Activated CD4-positive, alpha-beta T cell treated with anti-CD3 and anti-CD28 coated beads, Interleukin-2, amount 10 ng/mL, durations not matched to agents 24 days and 14 days (primary cell): ENCODE measurements around the gene AMOT. TPM values are rescaled to one million over a fixed set of nuclear protein-coding genes. Genes with fewer than 3 reads are reported as not detected.
A peak's percentile ranks its signal among the peaks of the same experiment; 100 is the strongest.

ENCODE experiments used
- DNase-seq: peaks from one replicate; pipeline ENCODE4 v3.0.0; 2022
- H3K27ac Mint-ChIP-seq: one replicate; pipeline ENCODE4 v1.8.0; 2022; ENCODE audit warnings: mild to moderate bottlenecking, mixed read lengths
- H3K27me3 Mint-ChIP-seq: one replicate; pipeline ENCODE4 v1.8.0; 2022; ENCODE audit warnings: mixed read lengths
- H3K36me3 Mint-ChIP-seq: one replicate; pipeline ENCODE4 v1.8.0; 2022; ENCODE audit warnings: low read depth, mild to moderate bottlenecking, mixed read lengths
- H3K4me1 Mint-ChIP-seq: one replicate; pipeline ENCODE4 v1.8.0; 2021; ENCODE audit warnings: mixed read lengths
- H3K4me3 Mint-ChIP-seq: one replicate; pipeline ENCODE4 v1.8.0; 2022; ENCODE audit warnings: mild to moderate bottlenecking, moderate library complexity, mixed read lengths
- H3K9me3 Mint-ChIP-seq: one replicate; pipeline ENCODE4 v1.8.0; 2021; ENCODE audit warnings: mixed read lengths
- intact Hi-C: fragments of 100-400 bp; cut with micrococcal nuclease; formaldehyde crosslinking; loops from one replicate; pipeline ENCODE4 v1.15.1; 2023
- total RNA-seq: library from RNA; stranded (reverse); gene quantifications from 2 replicates; pipeline ENCODE4 v1.2.3, GENCODE V29; 2022

Gene AMOT
- total RNA-seq, 1 donor from 2014 or later = 2.5 TPM

DNA sequence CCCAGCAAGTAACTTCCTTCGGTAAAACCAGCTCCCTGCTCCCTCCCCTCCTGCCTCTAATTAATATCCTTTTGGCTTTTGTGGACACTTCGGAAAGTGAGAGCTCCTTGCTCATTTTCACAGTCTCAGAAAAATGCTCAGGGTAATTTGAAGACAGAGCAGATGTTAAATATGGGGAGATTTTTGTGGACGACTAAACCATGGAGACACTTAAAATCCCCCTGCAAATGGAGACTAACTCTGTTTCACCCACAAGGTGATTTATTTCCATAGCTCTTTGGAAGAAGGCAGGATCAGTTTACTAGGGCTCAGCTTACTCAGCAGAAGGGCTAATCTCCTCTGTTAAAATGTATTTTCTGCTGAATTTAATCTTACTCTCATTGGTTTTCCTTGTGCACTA, 12.2 kb upstream of the AMOT start:
- Mint-ChIP-seq H3K9me3 (no peaks in the 10 kb centered on the region), H3K27me3 (peaks cover 3% of the 10 kb centered on the region), H3K27ac (no peak overlapping the region), H3K4me3 (no peak overlapping the region), H3K36me3 (no peaks in the 10 kb centered on the region), H3K4me1 (peaks cover 23% of the 10 kb centered on the region)
- DNase-seq = no peak
- intact Hi-C loops = no loop called here

DNA sequence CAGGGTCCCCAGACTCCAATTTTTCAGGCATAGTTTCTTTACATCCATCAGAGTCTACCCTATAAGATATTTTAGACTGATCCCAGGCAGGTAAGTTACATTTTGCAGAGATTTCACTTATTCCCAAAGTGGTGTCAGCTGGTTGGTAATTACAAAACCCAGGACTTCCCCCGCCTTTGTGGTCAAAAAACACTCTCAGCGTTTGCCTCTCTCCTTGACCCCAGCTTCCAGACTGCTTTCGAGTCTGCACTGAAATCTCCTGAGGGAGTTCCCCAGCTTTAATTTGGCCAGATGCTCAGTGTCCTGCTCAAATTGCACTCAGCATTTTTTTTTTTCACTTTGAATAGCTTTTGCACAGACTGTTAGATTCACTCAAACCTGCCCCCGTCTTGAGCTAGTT, 11.2 kb upstream of the AMOT start:
- peaks cover 23% of the 10 kb centered on the region for H3K4me1 Mint-ChIP-seq
- no peak overlapping the region for H3K4me3 Mint-ChIP-seq
- no peaks in the 10 kb centered on the region for H3K9me3 Mint-ChIP-seq
- no peak overlapping the region for H3K27ac Mint-ChIP-seq
- DNase-seq = peak; percentile 55
- H3K27me3 Mint-ChIP-seq = peaks cover 3% of the 10 kb centered on the region
- H3K36me3 Mint-ChIP-seq = no peaks in the 10 kb centered on the region
- intact Hi-C loops = loop anchor here (1.0 to 2.0 kb wide), 2 partner anchors 12 to 173 kb away; partner anchors contain the start of genes AMOT and LHFPL1

DNA sequence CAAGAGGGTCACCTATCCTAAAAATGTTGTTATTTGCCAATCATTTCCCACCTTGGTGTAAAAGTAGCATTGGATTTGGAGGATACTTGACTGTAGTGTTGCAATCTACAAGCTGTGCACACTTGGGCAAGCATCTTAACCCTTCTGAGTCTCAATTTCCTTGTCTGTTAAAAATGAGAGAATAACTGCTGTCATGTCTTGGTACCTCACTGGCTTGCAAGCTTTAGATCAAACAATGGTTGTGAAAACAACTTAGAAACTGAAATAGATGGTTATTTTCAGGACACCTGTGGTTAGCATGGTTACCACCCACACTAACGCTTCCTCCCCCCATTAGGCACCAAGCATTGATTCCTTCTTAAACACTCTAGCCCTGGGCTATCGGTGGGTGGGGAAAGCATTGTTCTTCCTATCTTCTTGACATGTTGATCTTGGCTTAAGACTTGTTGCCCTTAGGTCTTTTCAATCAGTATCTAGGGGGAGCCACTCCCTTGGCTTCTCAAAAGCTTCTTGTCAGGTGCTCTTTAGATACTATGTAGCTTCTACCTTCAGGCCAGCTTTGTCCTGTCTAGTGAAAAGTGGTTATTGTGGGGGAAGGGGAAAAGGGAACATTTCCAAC, 10.6 kb upstream of the AMOT start:
- no peaks in the 10 kb centered on the region for H3K36me3 Mint-ChIP-seq
- peaks cover 23% of the 10 kb centered on the region for H3K4me1 Mint-ChIP-seq
- intact Hi-C loops = loop anchor here (1.0 to 2.0 kb wide), 2 partner anchors 11 to 172 kb away; partner anchors contain the start of genes AMOT and LHFPL1
- no peak overlapping the region for H3K4me3 Mint-ChIP-seq
- H3K27me3 Mint-ChIP-seq = peaks cover 3% of the 10 kb centered on the region
- DNase-seq = peak; percentile 55
- H3K9me3 Mint-ChIP-seq = no peaks in the 10 kb centered on the region
- H3K27ac Mint-ChIP-seq = no peak overlapping the region

DNA sequence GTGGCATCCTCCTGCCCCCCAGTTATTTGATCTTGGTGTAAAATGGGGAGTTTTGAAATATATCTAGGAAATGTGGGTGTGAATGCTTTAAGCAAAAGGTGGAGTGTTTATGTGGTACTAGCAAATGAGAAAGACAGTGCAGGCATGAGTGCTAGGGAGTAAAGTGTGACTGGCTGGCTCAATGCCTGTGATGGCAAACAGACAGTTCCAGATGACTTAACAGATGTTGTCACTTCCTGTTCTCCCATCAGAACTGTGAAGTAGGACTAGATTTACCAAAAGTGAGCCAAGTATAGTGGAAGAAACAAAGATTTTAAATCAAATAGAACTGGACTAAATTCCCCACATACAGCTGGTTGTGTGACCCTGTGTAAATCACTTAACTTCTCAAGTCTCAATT, 8.4 kb upstream of the AMOT start:
- no peak overlapping the region for H3K27ac Mint-ChIP-seq
- no peaks in the 10 kb centered on the region for H3K9me3 Mint-ChIP-seq
- H3K4me1 Mint-ChIP-seq = peaks cover 31% of the 10 kb centered on the region
- DNase-seq = no peak
- intact Hi-C loops = no loop called here
- no peaks in the 10 kb centered on the region for H3K36me3 Mint-ChIP-seq
- no peak overlapping the region for H3K4me3 Mint-ChIP-seq
- H3K27me3 Mint-ChIP-seq = peaks cover 3% of the 10 kb centered on the region

DNA sequence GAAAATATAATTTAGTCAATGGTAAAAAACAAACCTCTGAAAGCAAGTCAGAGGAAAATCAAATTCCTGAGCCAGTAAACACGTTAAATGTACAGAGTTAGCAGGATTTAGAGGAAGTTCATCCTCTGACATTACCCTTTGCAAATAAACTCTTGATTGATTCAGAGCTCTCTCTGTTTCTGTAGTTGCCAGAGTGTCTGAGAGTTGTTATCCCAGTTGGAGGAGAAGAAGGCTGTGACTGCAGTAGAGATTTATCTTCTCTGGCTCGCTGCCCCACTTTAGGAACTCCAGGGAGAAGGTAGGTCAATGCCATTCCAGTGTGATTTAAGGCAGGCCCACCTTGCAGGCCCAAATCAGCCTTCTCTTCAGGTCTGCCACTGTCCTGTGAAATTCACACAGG, 6.2 kb upstream of the AMOT start:
- Mint-ChIP-seq H3K27ac (no peak overlapping the region), H3K27me3 (no peaks in the 10 kb centered on the region), H3K36me3 (no peaks in the 10 kb centered on the region), H3K9me3 (no peaks in the 10 kb centered on the region), H3K4me1 (peaks cover 27% of the 10 kb centered on the region), H3K4me3 (no peak overlapping the region)
- DNase-seq = no peak
- intact Hi-C loops = no loop called here

DNA sequence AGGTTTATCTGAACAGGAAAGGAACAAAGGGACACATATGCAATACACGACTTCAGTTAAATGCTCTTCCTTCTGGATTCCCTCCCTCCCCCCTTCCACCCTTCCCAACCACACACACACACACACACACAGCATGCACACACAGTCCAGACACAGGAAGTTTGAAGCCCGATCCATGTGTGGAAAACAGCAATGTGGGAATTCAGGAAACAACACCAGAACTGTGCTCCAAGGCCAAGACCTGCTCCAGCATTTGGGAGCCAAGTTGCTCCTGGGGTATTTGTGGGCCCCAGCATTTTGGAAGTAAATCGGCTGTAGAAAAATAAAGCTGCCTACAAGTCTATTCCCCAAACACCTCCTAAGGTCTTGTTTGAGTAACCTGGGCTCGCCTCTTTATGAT, 5.6 kb upstream of the AMOT start:
- DNase-seq = no peak
- H3K36me3 Mint-ChIP-seq = no peaks in the 10 kb centered on the region
- no peaks in the 10 kb centered on the region for H3K27me3 Mint-ChIP-seq
- H3K9me3 Mint-ChIP-seq = no peaks in the 10 kb centered on the region
- no peak overlapping the region for H3K4me3 Mint-ChIP-seq
- H3K4me1 Mint-ChIP-seq = peaks cover 21% of the 10 kb centered on the region
- intact Hi-C loops = no loop called here
- no peak overlapping the region for H3K27ac Mint-ChIP-seq

DNA sequence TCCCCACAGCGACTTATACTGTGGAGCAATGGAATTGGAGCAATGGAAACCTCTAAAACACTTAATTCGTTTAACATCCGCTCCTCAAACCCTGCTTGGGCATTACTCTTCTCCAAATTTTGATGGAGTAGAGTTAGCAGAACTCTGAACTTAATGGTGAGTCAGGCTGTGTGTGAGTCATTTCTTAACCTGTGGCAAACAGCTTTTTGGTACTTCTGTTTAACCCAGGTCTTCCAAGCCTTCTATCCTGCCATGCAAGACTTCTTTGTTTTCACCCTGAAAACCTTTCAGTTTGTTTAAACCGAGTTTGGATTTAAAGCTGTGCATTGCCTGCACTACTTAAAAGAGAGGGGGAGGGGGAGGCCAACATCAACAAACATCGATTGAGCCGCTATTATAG, 3.6 kb upstream of the AMOT start:
- DNase-seq = no peak
- peaks cover 8% of the 10 kb centered on the region for H3K27me3 Mint-ChIP-seq
- H3K27ac Mint-ChIP-seq = peak overlapping the region; percentile 15
- intact Hi-C loops = no loop called here
- no peaks in the 10 kb centered on the region for H3K9me3 Mint-ChIP-seq
- no peak overlapping the region for H3K4me3 Mint-ChIP-seq
- no peaks in the 10 kb centered on the region for H3K36me3 Mint-ChIP-seq
- H3K4me1 Mint-ChIP-seq = peaks cover 24% of the 10 kb centered on the region

DNA sequence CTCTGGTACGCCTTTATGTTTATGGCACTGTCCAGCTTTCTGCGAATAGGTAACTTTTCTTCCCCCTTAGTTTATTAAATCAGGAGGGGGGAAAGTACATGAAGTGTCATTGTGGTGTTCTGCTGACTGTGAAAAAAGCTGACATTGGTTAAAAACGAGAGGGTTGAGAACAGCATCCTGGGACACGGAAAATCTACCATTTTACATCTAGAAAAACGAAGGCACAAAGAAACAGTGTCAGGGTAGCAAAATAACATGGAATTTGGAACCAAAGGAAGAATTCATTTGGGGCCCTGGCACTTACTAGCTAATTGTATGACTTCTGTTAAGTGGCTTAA, 1.2 kb upstream of the AMOT start:
- Mint-ChIP-seq H3K27ac (no peak overlapping the region), H3K27me3 (peaks cover 8% of the 10 kb centered on the region), H3K9me3 (no peaks in the 10 kb centered on the region), H3K4me1 (peaks cover 20% of the 10 kb centered on the region), H3K36me3 (no peaks in the 10 kb centered on the region), H3K4me3 (peak overlapping the region; percentile 87)
- no peak for DNase-seq
- intact Hi-C loops = no loop called here

DNA sequence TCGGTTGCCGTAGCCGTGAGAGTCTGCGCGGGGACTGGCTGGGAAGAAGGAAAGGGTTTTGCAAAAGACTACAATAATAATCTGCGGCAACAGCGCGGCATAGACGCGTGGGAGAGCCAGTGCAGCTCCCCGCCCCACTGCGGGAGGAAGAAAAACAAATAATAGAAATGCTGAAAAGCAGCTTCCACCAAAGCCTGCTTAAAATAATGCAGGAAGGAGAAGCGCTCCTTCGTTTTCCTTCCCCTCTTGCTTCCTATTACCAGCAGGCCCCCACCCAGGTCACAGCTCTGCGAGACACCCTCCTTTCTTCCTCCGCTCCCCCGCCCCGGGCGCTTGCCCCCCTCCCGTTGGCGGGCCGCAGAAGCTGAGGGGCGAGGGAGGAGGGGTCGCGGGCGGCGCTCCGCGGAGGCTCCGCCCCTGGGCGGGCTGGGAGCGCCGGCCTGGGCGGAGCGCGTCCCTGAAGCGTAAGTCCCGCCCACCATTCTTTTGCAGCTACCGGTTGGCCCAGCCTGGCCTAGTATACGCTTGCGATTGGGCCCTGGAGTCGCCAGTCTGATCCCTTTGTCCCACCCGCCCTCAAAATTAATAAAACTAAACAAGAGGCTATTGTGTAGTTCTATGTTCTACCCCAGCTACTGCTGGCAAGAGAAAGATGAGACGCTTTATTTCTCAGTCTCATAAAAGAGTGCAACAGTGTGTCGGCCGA, 636 bp upstream of the AMOT start:
- intact Hi-C loops = no loop called here
- peaks cover 20% of the 10 kb centered on the region for H3K4me1 Mint-ChIP-seq
- peak overlapping the region; percentile 87 for H3K4me3 Mint-ChIP-seq
- H3K9me3 Mint-ChIP-seq = no peaks in the 10 kb centered on the region
- H3K27ac Mint-ChIP-seq = peak overlapping the region; percentile 45
- H3K36me3 Mint-ChIP-seq = no peaks in the 10 kb centered on the region
- peak; percentile 90 for DNase-seq
- H3K27me3 Mint-ChIP-seq = peaks cover 8% of the 10 kb centered on the region

DNA sequence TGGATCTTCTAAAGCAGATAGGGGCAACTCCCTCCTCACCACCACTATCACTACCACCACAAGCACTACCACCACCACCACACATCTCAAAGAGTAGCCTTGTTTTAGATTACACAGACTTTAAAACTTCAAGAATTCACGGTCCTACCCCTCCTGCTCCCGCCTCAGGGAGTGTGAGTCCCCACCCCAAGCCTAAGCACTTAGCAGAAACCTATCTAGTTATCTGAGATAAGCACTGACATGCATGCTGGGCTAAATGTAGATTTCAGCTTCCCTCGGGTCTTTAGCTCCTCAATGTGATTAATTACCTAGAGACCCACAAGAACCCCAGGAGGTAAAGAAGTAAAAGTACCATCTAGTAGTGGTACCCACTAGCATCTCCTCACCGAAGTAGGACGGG, 775 bp downstream of the AMOT start:
- H3K27ac Mint-ChIP-seq = peak overlapping the region; percentile 45
- intact Hi-C loops = loop anchor here (1.0 kb wide), 1 partner anchor 11 kb away; no protein-coding TSS in a partner anchor
- H3K4me1 Mint-ChIP-seq = peaks cover 17% of the 10 kb centered on the region
- peak overlapping the region; percentile 87 for H3K4me3 Mint-ChIP-seq
- DNase-seq = no peak
- H3K27me3 Mint-ChIP-seq = peaks cover 8% of the 10 kb centered on the region
- no peaks in the 10 kb centered on the region for H3K36me3 Mint-ChIP-seq
- no peaks in the 10 kb centered on the region for H3K9me3 Mint-ChIP-seq

DNA sequence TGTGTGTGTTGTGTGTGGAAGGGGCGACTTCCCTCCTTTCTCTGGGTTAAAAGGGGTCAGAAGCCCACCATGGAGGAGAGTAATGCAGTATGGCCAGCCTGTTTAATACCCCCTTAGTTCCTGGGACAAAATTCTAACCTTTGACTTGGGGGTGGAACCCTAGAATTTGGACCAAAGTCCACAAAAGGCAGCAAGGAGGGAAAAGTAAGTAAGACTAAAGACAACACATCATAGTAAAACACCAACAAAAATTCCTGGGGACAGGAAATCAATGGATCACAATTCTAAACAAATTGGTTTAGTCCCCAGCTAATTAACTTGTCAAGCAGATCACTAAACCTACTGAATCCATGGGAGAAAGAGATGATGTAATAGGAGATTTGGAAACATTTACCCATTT, 3.1 kb downstream of the AMOT start:
- H3K4me1 Mint-ChIP-seq = peaks cover 9% of the 10 kb centered on the region
- H3K27me3 Mint-ChIP-seq = peaks cover 8% of the 10 kb centered on the region
- H3K27ac Mint-ChIP-seq = no peak overlapping the region
- no peak overlapping the region for H3K4me3 Mint-ChIP-seq
- intact Hi-C loops = no loop called here
- no peaks in the 10 kb centered on the region for H3K36me3 Mint-ChIP-seq
- DNase-seq = no peak
- H3K9me3 Mint-ChIP-seq = no peaks in the 10 kb centered on the region

DNA sequence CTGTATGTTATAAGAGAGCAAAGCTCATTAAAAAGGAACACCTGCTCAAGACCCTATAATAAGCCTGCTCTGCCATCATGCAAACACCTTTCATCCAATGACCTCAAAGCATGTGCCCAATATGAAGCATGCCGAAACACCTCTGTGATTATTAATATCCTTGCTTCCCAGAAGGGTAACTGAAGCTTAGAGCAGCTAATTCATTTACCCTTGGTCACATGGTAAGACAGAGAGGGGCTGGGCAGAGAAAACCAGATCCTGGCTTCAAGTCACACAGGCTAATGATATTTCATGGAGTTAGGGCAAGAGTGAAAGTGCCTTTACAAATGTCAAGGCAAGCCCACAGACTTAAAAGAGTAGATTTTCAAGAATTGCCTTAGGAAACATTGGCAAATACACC, 5.6 kb downstream of the AMOT start:
- Mint-ChIP-seq H3K36me3 (no peaks in the 10 kb centered on the region), H3K27ac (no peak overlapping the region), H3K4me1 (peaks cover 3% of the 10 kb centered on the region), H3K9me3 (no peaks in the 10 kb centered on the region), H3K27me3 (peaks cover 6% of the 10 kb centered on the region), H3K4me3 (no peak overlapping the region)
- no peak for DNase-seq
- intact Hi-C loops = no loop called here

DNA sequence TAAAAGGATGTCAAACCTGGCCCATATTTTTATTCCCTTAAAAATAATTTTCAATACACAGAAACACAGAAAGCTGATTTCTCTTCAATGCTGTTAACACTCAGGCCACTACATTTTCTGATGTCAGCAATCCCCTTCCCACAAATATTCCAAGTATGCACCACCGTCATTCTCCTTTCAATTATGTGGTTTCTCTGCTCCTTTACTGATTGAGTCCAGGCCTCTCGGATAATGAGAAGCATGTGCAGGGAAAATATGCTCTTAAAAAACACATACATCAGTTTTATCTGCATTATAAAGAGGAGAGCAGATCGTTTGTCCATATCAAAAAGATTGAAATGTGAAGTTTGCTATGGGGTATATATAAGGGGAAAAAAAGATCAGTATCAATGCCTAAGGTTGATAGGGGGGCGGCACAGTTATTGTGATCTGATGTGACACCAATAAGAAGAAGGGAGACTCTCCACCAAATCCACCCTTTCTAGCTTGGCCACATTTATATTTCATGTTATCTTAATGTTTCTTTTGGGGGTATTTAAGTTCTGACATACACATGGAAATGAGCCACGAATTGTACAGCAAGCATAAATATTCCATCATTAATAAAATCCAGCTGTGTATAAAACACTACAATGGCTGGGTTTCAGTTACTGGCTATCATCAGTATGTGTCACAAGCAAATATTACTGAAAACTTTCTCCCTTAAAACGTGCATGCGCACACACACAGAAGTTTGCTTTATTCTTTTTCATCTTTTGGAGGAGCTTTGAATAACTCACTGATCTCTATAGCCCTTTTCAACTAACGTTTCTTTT, 6.4 kb downstream of the AMOT start:
- intact Hi-C loops = no loop called here
- H3K27ac Mint-ChIP-seq = no peak overlapping the region
- H3K36me3 Mint-ChIP-seq = no peaks in the 10 kb centered on the region
- no peak overlapping the region for H3K4me3 Mint-ChIP-seq
- no peaks in the 10 kb centered on the region for H3K27me3 Mint-ChIP-seq
- H3K9me3 Mint-ChIP-seq = no peaks in the 10 kb centered on the region
- no peak for DNase-seq
- no peaks in the 10 kb centered on the region for H3K4me1 Mint-ChIP-seq

DNA sequence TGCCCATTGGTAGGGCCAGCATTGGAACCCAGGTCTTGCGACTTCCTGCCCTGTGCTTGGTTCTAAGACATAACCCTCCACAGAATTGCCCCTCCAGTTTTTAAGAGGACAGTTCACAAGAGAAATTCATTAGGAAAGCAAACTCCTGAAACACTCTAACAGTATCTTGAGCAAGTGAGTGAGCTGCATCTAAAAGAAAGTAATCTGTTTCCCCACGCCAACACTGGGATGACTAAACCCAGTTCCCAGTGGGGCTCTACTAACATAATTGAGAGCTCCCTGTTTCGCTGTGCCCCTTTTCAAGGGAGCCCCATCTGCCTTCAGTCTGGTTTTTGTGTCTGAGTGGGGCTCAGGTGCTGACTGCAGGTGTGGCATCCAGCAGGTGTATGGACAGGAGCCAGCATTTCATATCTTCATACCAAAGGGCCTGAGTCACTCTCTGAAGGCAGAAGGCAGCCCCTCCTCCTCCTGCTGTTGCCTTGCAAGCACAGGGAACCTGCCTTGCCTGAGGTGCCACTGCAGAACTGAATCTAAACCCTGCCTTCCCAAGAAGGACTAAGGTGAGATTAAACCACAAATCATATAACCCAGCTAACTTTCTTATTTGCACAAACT, 8.0 kb downstream of the AMOT start:
- intact Hi-C loops = no loop called here
- Mint-ChIP-seq H3K4me3 (no peak overlapping the region), H3K36me3 (no peaks in the 10 kb centered on the region), H3K9me3 (no peaks in the 10 kb centered on the region), H3K27ac (no peak overlapping the region), H3K4me1 (no peaks in the 10 kb centered on the region), H3K27me3 (no peaks in the 10 kb centered on the region)
- no peak for DNase-seq
